ENCODE results near the gene PAQR5.

DNA sequence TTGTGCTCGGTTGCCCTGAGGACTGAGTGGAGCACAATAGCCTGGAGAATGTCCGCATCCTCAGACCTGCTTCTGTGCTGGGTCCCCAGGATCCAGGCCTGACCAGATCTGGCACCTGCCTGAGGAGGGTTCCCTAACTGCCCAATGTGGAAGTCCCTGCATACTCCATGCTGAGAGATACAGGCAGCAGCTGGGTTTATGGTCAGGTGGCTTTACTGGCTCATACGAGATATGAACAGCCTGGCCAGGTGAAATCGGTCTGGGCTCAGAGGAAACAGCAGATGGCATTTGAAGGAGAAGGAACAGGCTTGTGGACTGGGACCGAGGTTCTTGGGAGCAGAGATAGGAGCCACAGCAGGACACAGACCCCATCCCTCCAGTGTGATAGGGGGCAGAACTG is 97.3 kb downstream of the PAQR5 start:
- TF ChIP-seq, protein P1, sequence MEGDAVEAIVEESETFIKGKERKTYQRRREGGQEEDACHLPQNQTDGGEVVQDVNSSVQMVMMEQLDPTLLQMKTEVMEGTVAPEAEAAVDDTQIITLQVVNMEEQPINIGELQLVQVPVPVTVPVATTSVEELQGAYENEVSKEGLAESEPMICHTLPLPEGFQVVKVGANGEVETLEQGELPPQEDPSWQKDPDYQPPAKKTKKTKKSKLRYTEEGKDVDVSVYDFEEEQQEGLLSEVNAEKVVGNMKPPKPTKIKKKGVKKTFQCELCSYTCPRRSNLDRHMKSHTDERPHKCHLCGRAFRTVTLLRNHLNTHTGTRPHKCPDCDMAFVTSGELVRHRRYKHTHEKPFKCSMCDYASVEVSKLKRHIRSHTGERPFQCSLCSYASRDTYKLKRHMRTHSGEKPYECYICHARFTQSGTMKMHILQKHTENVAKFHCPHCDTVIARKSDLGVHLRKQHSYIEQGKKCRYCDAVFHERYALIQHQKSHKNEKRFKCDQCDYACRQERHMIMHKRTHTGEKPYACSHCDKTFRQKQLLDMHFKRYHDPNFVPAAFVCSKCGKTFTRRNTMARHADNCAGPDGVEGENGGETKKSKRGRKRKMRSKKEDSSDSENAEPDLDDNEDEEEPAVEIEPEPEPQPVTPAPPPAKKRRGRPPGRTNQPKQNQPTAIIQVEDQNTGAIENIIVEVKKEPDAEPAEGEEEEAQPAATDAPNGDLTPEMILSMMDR (IDR thresholded peaks at IDR 0.05) = no peak
- no peak for TF ChIP-seq EP300 (IDR thresholded peaks at IDR 0.05)
